ENCODE measurements around the gene ADGRB2.
A peak's percentile ranks its signal among the peaks of the same experiment; 100 is the strongest.

DNA sequence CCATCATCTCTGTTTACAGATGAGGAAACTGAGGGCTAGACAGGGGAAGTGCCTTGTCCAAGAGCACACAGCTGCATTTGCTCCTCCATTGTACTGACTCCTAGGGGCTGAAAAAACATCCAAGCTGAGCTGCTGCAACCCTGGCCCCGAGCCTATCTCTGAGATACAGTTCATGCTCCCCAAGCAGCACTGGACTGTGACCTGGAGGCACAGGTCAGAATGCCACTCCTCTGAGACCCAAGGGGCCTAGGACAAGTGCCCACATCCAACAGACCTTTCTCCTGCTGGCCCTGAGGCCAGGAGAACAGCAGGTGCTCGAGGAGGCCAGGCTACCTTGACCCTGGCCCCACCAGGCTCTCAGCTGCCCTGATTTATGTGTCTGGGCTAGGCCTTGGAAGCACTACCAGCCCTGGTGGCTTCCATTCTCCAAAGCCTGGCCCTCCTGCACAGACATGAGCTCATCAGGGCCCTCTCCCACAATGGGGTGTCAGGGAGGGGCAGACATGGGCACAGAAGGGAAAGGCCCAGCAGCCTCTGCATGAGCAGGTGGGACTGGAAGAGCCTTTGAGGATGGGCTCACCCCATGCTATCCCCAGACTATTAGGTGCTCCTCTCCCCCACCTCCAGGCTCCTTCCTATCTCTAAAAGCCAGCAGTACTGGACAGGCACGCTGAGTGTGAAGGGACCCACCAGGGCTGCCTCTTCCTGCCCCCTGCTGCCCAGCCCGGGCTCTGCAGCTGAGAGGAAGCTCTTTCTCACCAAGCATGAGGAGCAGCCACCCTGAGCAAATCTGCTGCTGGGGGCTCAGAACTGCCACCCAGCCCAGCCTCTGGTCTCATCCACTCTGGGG, 18.8 kb downstream of the ADGRB2 start:
- TF ChIP-seq EZH2 (IDR thresholded peaks at IDR 0.05; ENCODE audit: low read depth) = no peak
- TF ChIP-seq, protein P1, sequence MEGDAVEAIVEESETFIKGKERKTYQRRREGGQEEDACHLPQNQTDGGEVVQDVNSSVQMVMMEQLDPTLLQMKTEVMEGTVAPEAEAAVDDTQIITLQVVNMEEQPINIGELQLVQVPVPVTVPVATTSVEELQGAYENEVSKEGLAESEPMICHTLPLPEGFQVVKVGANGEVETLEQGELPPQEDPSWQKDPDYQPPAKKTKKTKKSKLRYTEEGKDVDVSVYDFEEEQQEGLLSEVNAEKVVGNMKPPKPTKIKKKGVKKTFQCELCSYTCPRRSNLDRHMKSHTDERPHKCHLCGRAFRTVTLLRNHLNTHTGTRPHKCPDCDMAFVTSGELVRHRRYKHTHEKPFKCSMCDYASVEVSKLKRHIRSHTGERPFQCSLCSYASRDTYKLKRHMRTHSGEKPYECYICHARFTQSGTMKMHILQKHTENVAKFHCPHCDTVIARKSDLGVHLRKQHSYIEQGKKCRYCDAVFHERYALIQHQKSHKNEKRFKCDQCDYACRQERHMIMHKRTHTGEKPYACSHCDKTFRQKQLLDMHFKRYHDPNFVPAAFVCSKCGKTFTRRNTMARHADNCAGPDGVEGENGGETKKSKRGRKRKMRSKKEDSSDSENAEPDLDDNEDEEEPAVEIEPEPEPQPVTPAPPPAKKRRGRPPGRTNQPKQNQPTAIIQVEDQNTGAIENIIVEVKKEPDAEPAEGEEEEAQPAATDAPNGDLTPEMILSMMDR (conservative IDR thresholded peaks at IDR 0.05) = peak; percentile 98
